ENCODE measurements around the gene PIBF1.
"Not testable (repeated sequence)": the region's sequence is repeated elsewhere in the genome, so short reads cannot be mapped to it uniquely, and the experiment has no call there.

DNA sequence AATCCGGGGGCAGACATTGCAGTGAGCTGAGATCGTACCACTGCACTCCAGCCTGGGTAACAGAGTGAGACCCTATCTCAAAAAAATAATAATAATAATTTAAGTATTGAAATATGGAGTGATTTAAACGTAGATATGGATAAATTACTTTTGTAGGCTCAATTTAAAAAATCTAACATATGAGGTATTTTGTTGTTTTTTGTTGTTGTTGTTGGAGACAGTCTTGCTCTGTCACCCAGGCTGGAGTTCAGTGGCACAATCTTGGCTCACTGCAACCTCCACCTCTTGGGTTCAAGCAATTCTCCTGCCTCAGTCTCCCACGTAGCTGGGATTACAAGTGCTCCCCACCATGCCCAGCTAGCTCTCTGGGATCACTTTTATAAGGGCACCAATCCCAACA, 2.7 kb downstream of the PIBF1 start:
- TF ChIP-seq YY1 (IDR thresholded peaks at IDR 0.05) = not testable (repeated sequence)
- TF ChIP-seq, protein P1, sequence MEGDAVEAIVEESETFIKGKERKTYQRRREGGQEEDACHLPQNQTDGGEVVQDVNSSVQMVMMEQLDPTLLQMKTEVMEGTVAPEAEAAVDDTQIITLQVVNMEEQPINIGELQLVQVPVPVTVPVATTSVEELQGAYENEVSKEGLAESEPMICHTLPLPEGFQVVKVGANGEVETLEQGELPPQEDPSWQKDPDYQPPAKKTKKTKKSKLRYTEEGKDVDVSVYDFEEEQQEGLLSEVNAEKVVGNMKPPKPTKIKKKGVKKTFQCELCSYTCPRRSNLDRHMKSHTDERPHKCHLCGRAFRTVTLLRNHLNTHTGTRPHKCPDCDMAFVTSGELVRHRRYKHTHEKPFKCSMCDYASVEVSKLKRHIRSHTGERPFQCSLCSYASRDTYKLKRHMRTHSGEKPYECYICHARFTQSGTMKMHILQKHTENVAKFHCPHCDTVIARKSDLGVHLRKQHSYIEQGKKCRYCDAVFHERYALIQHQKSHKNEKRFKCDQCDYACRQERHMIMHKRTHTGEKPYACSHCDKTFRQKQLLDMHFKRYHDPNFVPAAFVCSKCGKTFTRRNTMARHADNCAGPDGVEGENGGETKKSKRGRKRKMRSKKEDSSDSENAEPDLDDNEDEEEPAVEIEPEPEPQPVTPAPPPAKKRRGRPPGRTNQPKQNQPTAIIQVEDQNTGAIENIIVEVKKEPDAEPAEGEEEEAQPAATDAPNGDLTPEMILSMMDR (IDR thresholded peaks at IDR 0.05; ENCODE audit: low read depth, low read length, missing input control) = not testable (repeated sequence)
